Activated CD4-positive, CD25-positive, alpha-beta regulatory T cell treated with anti-CD3 and anti-CD28 coated beads, Interleukin-2, amount 50 U/mL, for 72 hours (primary cell): ENCODE measurements around the gene EPYC.

ENCODE experiments used
- DNase-seq: peaks from one replicate; pipeline ENCODE4 v3.0.0; 2021

EPYC gene

GRCh38 chr12:91004872-91005271 is at the start of gene EPYC:
TSS of gene EPYC (minus strand) at chr12:91004972. CDS start at chr12:91002565, 2,407 bp downstream.
- no peak for DNase-seq

DNA sequence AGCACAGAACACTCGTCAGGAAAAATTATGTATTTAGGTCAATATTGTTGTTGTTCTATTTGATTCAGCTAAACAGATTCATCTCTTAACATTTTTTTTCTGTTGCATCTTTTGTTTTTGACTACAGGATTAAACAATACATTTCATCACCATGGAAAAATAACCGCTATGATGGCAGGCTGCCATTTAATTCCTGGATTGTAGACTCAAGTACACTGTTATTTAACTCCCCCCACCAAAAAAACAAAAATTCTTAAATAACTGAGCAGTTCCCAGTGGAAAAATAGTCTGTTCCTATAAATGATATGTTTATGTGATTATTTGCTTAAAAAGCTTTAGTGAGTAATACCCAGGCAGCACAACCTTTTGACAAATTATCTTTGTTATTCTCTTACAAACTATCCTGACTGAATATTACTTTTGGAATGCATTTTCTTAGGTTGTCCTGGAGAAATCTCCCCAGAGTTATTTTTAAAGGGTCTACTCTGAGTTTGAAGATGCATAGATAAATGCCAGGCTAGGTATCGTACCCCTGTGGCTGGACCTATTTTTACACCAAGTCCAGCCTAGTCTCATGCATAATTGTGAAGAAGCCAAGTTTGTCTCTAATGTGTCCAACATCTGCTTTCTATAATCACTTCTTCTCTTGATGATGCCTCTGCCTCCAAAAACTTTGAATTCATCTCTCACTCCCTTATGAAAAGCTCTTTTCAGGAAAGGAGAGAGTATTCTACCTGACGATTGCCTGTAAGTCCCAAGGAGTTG is 49.4 kb upstream of the EPYC start:
- DNase-seq, result no peak

- no peak for DNase-seq
Observed at GRCh38 chr12:91052026-91052425, 47.3 kb upstream of the EPYC start.

GRCh38 chr12:91044586-91044985 is 39.8 kb upstream of the EPYC start:
- no peak for DNase-seq

DNA sequence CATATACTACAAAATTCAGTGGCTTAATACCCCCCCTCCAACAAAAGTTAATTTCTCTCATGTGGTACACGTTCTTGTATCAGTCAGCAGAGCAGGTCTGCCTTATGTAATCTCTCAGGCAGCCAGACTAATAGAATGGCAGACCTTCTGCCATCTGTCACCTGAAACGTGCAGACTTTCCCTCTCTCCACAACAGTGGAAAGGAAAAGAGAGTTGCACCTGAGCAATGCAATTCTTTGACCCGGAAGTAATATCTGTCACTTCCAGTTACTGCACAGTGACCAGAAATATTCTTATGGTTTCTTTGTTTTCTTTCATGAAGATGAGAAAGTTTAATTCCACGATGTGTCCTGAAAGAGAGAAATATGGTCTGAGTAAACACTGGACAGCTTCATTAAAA is 38.6 kb upstream of the EPYC start:
- DNase-seq, result no peak

DNA sequence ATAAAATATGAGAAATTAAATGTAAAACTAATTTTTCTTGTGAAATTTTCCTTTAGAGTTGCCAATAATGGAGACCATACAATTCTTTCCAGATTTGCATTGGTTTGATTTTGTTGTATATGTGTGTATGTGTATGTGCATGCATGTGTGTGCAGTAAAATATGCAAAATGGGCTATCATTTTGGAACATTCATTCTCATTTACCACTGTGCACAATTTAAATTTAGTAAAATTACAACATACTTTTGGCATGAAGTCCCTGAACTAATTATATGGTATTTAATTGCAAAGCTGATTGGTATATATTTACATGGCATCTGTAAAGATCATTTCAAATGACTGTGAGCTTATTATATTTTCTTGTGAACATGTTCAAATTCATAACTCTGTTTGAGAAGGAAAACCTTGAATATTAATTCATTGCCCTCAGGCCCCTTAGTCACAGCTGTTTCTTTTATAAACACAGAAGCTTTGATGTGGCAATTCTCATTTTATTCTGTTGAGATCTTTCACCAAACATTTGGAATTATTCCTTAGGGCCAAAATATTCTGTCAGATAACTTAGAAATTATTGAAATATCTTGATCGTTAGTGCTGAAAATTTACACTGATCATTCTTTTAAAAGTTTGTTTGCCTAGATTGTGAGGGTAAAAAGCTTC is 35.5 kb upstream of the EPYC start:
- no peak for DNase-seq

DNA sequence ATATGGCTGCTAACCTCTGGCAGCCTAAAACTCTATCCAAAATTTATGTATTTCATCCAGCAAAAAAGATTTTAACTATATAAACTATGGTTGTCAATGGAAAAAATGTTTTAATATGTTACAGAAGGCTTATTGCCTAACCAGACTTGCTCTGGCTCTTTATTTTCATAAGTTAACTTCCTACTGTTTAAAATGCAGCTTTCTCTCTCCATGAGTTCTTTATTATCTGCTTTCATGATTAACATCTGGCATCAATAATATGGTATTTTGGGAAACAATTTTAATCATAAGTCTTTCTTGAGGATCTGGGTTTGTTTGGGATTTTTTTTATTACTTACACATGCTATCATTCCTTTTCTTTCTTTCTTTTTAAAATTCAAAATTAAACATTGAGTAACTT is 32.5 kb upstream of the EPYC start:
- DNase-seq, result no peak

DNA sequence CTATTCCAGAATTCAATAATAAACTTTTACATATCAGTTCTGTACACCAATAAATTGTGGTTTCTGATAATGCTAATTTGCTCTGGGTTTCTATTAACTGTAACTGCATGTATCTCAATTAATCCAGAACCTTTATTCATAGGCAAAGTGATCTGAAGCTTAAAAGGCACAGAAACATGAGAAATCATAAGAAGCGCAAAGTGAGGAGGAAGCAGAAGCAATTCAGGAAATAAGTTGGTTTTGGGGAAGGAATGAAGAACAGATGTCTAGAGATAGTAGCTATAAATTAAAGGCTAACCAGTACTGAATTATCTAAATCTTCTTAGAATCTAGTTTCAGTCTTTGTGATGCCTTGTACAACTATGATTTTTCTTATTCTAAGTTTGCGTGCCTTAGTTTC is 28.5 kb upstream of the EPYC start:
- no peak for DNase-seq

GRCh38 chr12:91023326-91024004 is 18.7 kb upstream of the EPYC start:
- DNase-seq, result no peak

DNA sequence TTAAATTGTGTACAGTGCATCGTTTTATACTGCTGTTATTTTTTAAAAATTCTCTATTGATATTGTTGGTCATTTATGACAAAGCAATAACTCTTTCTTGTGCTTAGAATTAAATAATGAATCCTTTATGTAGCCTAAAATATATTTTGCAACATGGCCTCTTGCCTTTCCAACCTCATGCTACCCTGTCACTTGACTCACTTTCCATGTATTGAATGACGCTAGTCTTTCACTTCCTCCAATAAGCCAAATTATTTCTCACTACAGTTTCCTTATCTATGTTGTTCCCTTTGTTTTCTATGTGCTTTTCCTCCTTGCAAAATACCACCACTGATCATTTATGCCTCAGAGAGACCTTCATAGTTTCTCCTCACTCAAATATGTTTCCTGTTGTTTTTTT is 16.3 kb upstream of the EPYC start:
- no peak for DNase-seq

GRCh38 chr12:91019455-91019854 is 14.7 kb upstream of the EPYC start:
- DNase-seq, result no peak

DNA sequence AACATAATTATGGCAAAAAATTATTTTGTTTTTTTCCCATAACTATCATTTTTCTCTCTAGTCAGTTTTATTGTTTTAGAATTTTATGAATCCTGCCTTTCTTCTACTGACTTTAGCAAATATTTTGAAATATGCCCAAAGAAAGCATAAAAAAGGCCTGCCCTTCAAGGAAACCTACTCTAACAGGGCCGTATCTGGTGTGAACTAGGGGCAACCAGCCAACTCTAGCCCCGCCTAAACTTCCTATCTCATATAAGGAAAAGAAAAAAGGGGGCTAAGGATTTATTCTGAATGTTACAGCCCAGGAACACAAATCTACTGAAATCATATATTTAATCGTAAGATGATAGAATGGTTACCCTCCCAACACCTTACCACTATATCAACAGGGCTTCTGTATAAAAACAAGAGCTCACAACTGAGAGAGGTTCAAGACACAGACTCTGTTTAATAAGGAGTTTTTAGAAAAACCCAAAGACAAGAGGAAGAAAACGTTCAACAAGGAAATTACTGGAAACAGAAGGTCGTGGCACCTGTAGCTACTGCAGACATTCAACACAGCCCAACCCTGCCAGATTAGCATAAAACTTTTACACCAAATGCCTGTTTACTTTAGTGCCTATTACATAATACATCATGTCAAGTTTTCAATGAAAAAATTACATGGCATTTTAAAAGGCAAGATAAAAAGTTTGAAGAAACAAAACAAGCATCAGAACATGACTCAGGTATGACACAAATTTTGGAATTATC is 12.9 kb upstream of the EPYC start:
- DNase-seq, result no peak

- DNase-seq, result no peak
Observed at GRCh38 chr12:91017043-91017442, 12.3 kb upstream of the EPYC start.

DNA sequence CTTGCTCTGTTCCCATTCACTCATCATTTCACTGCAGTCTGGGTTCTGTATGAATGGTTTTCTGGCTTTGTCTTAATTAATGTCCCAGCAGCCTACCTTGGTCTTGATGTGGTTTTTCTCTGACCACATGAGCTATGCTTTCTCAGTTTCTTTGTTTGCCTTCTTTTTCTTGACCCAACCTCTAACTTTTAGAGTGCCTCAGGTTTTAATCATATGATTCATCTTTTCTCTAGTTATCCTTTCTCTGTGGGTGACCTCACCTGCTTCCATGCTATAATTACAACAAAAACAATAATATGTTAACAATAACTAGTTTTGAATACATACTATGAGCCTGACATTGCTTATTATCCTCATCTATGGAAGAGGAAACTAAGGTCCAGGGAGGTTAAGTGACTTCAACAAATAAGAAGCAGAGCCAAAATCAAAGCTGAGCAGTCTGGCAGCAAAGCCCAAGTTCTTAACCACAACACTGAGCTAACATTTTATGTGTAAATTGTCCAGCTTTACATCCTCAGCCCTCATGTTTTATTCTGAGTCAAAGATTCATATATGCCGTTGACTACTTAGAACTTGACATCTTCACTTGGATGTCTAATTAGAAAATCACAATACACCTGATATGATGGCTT is 4.7 kb upstream of the EPYC start:
- no peak for DNase-seq

- DNase-seq, result no peak
Observed at GRCh38 chr12:91007531-91008290, 2.9 kb upstream of the EPYC start.

DNA sequence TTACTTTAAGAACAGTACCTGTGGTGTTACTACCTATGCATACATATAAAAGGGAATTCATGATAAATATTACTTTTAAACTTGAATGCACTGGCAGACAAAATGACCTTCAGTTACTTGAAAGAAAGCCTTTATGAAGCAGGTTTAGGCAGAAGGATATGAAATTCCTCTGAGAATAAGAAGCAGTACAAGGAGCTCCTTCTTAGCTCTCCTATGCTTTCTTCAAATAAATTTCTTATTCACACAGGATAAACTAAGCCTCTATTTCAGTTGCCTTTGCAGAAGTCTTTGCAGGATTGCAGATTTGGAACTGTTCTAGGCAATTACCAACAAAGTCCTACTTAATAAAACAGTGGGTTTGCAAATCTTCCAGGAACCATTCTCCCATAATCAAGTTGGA is 1.0 kb downstream of the EPYC start:
- DNase-seq, result no peak

GRCh38 chr12:91001306-91001705 is 3.5 kb downstream of the EPYC start:
- DNase-seq, result no peak

- no peak for DNase-seq
Observed at GRCh38 chr12:90999966-91000365, 4.8 kb downstream of the EPYC start.

DNA sequence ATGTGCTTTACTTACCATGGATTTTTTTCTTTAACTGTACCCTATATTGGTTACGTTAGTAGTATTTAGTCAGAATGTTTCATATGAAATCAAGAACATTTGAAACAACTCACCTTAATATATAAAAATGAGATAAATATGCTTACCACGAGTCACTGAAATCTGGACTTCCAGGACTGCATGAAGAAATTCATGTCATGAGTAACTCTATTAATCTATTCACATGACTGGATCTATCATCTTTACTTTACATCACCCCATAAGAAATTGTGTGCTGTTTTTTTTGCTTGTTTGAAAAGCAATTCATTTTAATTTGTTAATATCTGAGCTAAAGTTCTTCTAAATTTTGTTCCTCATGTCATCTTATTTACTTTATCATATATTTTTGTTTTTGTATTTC is 5.2 kb downstream of the EPYC start:
- DNase-seq, result no peak

GRCh38 chr12:90995010-90995409 is 9.8 kb downstream of the EPYC start:
- DNase-seq, result no peak

DNA sequence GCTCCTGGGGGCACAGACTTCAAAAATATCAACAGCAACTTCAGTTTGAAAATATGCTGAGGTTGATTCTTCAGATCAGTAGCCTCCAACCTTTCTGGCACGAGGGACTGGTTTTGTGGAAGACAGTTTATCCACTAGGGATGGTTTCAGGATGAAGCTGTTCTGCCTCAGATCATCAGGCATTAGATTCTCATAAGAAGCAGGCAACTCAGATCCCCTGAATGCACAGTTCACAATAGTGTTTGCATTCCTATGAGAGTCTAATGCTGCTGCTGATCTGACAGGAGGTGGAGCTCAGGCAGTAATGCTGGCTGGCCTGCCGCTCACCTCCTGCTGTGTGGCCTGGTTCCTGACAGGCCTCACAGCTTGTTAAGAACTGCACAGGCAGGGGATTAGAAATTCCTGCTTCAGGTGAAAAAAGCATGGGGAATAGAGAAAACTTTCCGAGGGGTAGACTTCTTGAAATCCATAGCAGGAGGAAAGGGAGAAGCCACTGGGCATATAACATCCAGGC is 12.8 kb downstream of the EPYC start:
- no peak for DNase-seq

- no peak for DNase-seq
Observed at GRCh38 chr12:90990611-90991010, 14.2 kb downstream of the EPYC start.
